Hippocampal formation (tissue), 2 donors: ENCODE data around the gene SUMF1.
"Not testable (repeated sequence)": the region's sequence is repeated elsewhere in the genome, so short reads cannot be mapped to it uniquely, and the experiment has no call there.

Source experiments
- DNase-seq, 2 donors: peaks; one replicate each; lab custom pipeline; 2025; lab: John Stamatoyannopoulos, UW

The SUMF1 gene

DNA sequence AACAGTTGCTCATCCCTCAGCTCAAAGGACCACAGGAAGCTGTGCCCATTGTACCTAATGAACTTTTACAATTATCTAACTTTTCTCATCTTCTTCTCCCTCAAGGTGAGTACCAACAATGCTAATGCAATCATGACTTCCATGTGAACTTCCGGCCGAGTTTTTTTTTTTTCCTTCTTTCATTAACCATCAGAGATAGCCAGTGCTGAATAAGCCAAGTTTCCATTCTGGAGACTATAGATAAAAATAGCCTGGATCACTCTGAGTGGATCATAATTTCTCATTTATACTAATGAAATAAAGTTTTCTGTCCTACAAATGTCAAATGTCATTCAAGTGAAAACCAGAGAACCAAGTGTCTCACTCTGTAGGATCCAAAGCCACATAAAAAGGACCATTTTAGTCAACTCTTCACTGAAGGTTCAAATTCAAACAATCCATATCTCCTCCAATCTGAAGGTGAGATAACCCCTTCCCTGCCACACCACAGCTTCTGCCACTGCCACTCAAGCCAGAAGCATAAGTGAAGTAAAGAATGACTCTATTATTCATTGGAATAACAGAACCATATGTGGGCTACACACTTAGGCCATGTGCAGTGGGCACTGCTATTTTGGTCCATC, 5.5 kb downstream of the SUMF1 start:
- no peak for DNase-seq

DNA sequence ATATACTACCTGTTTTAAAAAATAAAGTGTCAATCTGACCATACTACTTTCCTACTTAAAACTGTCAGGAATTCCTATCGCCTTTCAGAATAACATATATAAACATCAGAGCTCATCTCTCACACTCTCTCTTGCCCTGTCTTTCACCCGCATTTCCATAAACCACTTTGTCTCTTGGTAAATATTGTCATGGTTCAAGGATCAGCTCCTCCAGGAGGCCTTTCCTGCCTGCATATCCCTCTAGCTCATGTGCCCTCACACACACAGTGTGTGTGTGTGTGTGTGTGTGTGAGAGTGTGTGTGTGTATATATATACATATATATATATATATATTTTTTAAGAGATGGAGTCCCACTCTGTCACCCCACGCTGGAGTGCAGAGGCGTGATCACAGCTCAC, 6.7 kb downstream of the SUMF1 start:
- DNase-seq, result no peak

GRCh38 chr3:4458961-4459360, 8.1 kb downstream of the SUMF1 start:
- no peak for DNase-seq

- DNase-seq, result not testable (repeated sequence)
Observed at GRCh38 chr3:4456780-4457179, 10.3 kb downstream of the SUMF1 start.

DNA sequence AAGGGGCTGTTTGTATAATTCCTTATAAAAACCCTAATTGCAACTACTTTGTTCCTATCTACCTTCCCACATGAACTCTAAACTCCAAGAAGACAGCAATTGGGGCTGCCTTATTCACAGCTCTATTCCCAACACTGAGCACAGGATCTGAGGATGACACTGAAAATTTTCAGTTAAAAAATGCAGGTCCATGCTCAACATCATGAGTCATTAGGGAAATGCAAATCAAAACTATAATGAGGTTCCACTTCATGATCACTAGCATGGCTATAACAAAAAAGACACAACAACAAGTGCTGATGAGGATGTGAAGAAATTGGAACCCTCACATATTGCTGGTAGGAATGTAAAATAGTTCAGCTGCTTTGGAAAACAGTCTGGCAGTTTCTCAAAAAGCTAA, 12.9 kb downstream of the SUMF1 start:
- no peak for DNase-seq

DNA sequence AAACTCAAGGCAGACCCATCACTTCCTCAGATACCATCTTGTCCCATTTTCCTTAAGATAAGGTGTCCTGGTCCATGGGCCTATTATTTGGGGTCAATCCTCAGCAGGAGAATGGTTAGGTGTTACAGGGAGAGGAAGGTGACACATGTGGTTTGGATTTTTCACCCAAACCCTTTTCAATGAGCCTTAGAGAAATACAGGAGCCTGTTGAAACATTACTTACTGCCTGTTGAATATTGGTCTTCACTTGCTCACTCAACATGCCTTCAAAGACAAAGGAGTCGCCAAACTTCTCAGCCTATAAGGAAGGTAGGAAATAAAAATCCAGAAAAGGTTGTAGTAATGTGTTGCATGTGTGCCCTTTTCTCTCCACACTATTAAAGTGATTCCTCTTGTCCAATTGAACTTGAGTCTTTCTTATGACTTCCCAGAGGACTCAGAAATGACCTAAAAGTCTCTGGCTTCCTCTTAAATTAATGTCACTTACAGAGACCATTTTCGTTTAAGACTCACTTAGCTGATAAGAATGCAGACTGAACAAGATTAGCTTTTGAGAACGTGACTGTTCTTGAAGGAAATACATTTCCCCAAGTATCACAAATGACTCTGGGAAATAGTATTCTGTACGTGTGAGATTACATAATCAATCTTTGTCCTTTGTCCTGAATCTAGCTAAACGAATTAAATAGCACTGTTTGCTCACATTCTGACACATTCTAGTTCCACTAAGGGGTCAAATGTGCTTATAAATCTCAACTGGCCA, 17.8 kb downstream of the SUMF1 start:
- no peak for DNase-seq

DNA sequence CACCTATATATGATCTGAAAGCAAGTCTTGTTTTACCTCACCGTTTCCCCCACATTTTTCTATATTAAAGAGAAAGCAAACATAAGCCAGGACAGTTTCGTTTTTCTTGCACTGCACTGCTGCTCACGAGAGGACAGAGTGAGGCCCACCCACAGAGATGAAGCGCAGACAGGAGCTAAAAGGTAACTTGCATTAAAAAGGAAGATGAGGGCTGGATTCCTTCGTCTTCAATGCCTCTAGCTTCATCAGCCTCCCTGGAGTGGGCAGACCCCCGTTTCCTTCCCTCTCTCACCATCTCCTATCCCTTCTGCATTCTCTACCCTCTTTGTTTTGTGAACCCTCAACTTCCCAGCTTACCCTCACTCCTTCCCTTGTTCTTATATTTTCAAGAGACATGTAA, 18.9 kb downstream of the SUMF1 start:
- no peak for DNase-seq

GRCh38 chr3:4447295-4447999, 19.6 kb downstream of the SUMF1 start:
- no peak for DNase-seq

DNA sequence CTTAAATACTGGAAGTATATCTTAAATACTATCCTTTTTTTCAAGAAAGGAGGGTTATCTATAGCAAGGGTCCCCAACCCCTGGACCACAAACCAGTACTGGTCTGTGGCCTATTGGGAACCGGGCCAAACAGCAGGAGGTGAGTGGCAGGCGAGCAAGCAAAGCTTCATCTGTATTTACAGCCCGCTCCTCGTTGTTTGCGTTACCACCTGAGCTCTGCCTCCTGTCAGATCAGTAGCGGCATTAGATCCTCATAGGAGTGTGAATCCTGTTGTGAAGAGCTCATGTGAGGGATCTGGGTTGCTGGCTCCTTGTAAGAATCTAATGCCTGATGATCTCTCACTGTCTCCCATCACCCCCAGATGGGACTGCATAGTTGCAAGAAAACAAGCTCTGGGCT, 26.1 kb downstream of the SUMF1 start:
- DNase-seq, result no peak

GRCh38 chr3:4438296-4438695, 28.8 kb downstream of the SUMF1 start:
- DNase-seq, result no peak

DNA sequence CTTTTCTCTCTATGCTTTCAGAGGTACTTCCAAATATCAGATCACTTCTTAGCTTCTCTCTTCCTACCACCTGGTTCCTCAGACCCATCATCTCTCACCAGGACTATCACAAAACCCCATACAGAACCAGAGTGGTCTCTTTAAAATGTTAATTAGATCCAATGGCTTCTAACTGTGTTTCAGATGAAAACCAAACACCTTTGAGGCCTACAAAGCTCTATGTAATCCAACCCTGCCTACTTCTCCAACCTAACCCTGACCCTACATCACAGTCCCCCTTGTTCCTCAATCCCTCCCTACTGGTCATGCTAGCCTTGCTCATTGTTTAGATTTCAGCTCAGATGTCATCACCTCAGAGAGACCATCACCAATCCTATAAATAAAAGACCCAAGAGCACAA, 34.8 kb downstream of the SUMF1 start:
- no peak for DNase-seq

DNA sequence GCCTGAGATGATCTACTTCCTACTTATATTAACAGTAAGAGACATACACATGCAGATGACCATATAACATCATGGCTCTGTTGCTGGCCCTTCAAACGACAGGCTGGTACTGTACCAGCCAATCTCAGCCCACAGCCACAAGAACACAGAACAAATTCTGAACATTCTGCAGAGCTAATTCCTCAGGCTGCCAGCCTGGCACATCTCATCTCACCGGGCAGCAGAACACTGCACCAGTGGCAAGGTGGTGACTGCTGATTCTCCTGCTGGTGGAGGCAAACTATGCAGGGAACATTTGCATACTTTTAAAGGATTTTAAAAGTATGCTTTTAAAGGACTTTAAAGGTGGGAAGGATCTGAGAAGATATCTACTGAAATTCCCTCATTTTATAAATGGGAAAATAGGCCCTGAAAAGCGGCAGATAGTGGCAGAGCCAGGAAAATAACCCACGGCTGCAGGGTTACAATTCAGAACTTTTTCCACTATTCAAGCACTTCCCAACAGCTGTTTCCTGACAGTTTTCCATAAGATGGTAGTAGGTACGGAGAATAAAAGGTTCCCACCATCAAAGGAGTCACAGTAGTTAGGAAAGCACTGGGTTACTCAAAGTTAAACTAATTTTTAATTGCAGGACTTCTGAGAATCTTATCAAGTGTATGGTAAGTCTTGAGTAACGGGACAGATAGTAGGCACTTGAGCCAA, 37.3 kb downstream of the SUMF1 start:
- no peak for DNase-seq

GRCh38 chr3:4426782-4427344, 40.2 kb downstream of the SUMF1 start:
- no peak for DNase-seq

GRCh38 chr3:4426261-4426781, 40.7 kb downstream of the SUMF1 start:
- DNase-seq, result no peak

DNA sequence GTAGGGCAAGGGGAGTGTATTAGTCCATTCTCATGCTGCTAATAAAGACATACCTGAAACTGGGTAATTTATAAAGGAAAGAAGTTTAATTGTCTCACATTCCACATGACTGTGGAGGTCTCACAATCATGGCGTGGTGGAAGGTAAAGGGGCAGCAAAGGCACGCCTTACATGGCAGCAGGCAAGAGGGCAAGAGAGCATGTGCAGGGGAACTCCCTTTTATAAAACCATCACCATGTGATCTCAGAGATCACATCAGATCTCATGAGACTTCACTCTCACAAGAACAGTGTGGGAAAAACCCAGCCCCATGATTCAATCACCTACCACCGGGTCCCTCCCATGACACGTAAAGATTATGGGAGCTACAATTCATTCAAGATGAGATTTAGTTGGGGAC, 41.4 kb downstream of the SUMF1 start:
- no peak for DNase-seq

DNA sequence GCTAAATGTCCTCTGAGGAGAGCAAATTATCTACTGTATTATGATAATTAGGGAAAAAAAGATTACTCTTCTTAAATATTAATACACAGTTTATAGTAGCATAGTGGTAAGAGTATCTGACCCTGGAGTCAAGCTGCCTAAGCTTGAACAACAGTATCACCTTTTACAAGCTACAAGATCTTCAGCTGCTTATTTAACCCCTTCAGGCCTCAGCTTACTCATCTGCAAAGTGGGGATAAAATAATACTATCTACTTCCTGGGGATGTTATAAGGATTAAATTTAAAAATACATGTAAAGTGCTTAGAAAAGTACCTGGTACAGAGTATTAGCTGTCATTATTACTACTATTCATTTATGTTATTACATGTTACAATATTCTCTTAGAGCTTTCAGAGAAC, 42.0 kb downstream of the SUMF1 start:
- no peak for DNase-seq

DNA sequence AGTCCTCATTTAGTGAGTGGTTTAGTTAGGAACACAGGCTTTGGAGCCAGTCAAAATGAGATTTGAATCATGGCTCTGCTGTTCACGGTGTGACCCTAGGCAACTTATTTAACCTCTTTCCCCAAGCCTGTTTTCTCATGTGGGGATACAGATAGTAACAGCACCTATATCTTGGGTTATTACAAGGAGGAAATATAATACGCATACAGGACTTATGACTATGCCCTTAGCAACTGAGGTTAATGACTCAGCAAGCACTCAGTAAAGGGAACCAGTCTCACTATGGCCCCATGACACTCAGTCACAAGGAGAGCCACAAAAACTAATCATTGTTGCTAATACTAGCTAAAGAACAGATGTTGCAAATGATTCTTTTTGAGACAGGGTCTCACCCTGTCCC, 45.9 kb downstream of the SUMF1 start:
- DNase-seq, result no peak

GRCh38 chr3:4419920-4420319, 47.1 kb downstream of the SUMF1 start:
- DNase-seq, result no peak

DNA sequence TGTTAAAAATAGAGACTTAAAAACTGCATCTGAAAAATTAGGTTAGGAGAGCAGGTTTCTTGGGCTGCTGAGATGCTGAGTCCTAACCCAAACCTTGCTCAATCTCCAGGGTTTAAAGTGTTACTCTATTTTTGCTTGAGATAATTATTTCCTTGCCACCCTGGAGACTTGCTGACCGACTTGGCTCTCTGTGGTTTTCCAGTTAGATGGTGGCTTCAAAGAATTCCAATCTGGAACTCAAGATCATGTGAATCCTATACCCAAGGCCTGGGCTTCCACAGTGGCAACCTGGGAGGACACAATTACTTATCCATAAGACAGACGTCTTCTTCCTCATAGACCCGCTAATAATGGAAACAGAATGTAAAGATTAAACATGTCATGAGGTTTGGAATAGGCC, 47.7 kb downstream of the SUMF1 start:
- no peak for DNase-seq

GRCh38 chr3:4418156-4418555, 48.9 kb downstream of the SUMF1 start:
- DNase-seq, result no peak

DNA sequence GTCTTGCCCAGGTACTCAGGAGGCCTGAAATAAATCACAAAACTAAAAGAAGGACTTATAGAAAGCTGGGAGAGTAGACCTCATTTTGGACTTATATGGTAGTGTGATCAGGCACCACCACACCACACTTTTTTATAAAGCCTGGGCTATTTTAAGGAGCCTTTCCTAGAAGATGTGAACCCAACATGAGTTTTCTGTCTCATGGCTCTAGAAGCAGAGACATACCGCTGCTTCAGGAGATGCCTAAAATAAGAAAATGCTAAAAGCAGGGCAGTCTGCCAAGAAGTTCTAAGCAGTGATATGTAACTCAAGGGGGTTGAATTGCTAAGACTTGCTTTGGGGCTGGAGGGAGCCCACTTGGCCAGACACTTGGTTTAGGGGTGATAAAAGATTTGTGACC, 49.6 kb downstream of the SUMF1 start:
- no peak for DNase-seq

DNA sequence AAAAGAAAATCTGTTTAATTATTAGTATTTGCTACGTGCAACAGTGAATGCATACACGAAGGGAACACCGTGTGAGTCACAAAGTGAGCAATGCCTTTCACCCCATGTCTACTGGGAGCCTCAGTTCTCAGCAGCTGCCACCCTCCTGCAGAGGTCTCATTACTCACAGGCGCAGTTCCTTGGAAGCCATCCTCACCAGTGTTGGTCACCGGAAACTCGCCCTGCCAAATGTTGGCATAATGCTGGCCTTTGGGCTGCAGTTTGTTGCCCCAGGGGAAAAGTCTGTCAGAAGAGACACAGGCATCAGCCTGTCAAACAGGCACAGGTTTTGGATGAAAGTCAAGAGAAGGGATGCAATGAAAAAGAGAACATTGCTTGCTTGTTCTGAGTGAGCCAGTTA, 50.1 kb downstream of the SUMF1 start:
- no peak for DNase-seq
